Heart right ventricle (tissue), 16 donors: ENCODE measurements around the gene FCAMR. TPM values are rescaled to one million over a fixed set of nuclear protein-coding genes. Genes with fewer than 3 reads are reported as not detected.

ENCODE experiments used
- ATAC-seq, 8 donors: fragments of 200-7000 bp; cut with Tn5 transposase; one replicate each; pipeline ENCODE4 v1.9.1; 2020; ENCODE audit warnings: mild to moderate bottlenecking in 8 of 8, moderate library complexity in 8 of 8, moderate number of reproducible peaks in 1 of 8
- DNase-seq, 2 donors: peaks; one replicate each; pipeline ENCODE4 v3.0.0-alpha.2; 2020
- H3K27ac ChIP-seq, 10 donors: fragments of 200-600 bp; sonication (generic) in 2 of 10; one replicate each; pipeline versions ENCODE4 v1.5.0 to v1.8.0; 2020 to 2022; ENCODE audit warnings: mild to moderate bottlenecking in 3 of 10
- H3K27me3 ChIP-seq, 7 donors: fragments of 200-600 bp; one replicate each; pipeline ENCODE4 v1.8.0; 2021 to 2022; ENCODE audit warnings: mild to moderate bottlenecking in 2 of 7
- H3K36me3 ChIP-seq, 9 donors: fragments of 200-600 bp; sonication (generic) in 1 of 9; one replicate each; pipeline versions ENCODE4 v1.5.0 to v1.8.0; 2020 to 2022; ENCODE audit warnings: mild to moderate bottlenecking in 2 of 9
- H3K4me1 ChIP-seq, 9 donors: fragments of 200-600 bp; sonication (generic) in 1 of 9; one replicate each; pipeline versions ENCODE4 v1.5.0 to v1.8.0; 2020 to 2022; ENCODE audit warnings: mild to moderate bottlenecking in 4 of 9
- H3K4me3 ChIP-seq, 10 donors: fragments of 200-600 bp; sonication (generic) in 2 of 10; one replicate each; pipeline versions ENCODE4 v1.5.0 to v1.8.0; 2020 to 2022; ENCODE audit warnings: mild to moderate bottlenecking in 7 of 10, moderate library complexity in 2 of 10
- H3K9me3 ChIP-seq, 11 donors: fragments of 200-600 bp in 10 of 11; sonication (generic) in 2 of 11; one replicate each; pipeline versions ENCODE4 v1.5.0 to v1.8.0; 2013 to 2022; ENCODE audit warnings: mild to moderate bottlenecking in 2 of 11, control low read depth in 1 of 11, moderate library complexity in 1 of 11
- WGBS, 2 donors: extraction: QIAGEN DNeasy Blood & Tissue Kit; methylation state at CpG; one replicate each; pipeline ENCODE4 v1.1.7; 2013; ENCODE audit warnings: inconsistent platforms in 1 of 2; 5-methylcytosine and 5-hydroxymethylcytosine counted together
- intact Hi-C, 10 donors: fragments of 100-400 bp; cut with DNase I; formaldehyde crosslinking; loops; one replicate each; pipeline versions ENCODE4 v1.11.1 to v1.14.2; 2022
- polyA plus RNA-seq, 2 donors: library from polyadenylated mRNA; stranded (reverse); fragments of 200-250 nt; gene quantifications; one replicate each; pipeline ENCODE4 v1.2.3, GENCODE V29; 2013
- total RNA-seq, 10 donors: library from RNA; stranded (reverse); fragmentation: NEBNext Ultra II Directional in 3 of 10; extraction: Animal tissue kit (Norgen Biotek cat#: 25700) in 3 of 10; gene quantifications; one replicate each; pipeline versions ENCODE4 v1.2.1 to v1.2.4, GENCODE V29; 2021 to 2023
- TF ChIP-seq, protein P1 (sequence below), 9 donors: fragments of 200-600 bp; sonication (generic) in 2 of 9; IDR thresholded peaks; one replicate each; pipeline versions ENCODE4 v1.5.0 to v1.8.0; 2021 to 2022; ENCODE audit warnings: antibody characterized with exemption in 9 of 9, mild to moderate bottlenecking in 5 of 9, moderate library complexity in 1 of 9
- donor health status: Arrhythmogenic right ventricular cardiomyopathy.
- donor health status: ischemic (EF 13 %, LVEDD 7.1; RV severe dilation, severe dysfunction).
- donor health status: healthy with polysubstance abuse.
- donor health status: DM: no; HTN: yes; CAD: no.
- donor health status: DM: no; HTN: no; CAD: no.
- donor health status: ischemic (EF 25% LVEDD 6.9; RV normal size, moderate dysfunction).
- donor health status: ischemic (EF 25% LVEDD 5.7; RV mildly dilated, moderate dysfunction).
- donor health status: healthy.
- donor health status: DM: yes; HTN: yes; CAD: no.
- donor health status: Ischemic cardiomyopathy.
- donor health status: ischemic (EF 35%, LVEDD 5.7; RV mildly dilated, moderate dysfunction).
- donor health status: nonischemic (EF 11% LVEDD 7.7; RV severe dilation, severe dysfunction).
- donor health status: DM: yes; HTN: yes; CAD: no.
- donor health status: PGD.
- donor health status: ischemic (EF 29% LVEDD 5.4; RV normal size, mild dysfunction).
- donor health status: nonischemic (EF 23%, LVEDD 6.1; RV moderate dilation, normal function).

The FCAMR gene
- total and polyA plus RNA-seq, 12 donors, result not detected

DNA sequence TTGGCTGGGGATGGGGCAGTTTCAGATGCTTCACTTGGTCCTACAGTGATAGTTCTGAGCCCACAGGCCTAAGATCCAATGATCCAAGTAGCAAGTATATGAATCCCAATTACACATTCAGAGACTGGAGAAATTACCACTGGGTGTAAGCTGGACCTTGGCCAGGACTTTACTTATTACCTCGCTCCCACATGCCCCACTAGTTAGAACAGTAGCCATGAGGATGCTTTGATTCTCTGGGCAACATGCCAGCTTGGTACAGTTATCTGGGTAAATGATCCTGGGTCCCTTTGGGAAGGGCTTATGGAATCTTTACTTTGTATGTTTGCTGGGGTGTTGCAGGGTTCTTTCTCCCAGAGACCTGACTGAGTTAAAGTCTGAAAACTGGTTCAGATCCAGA, 5.0 kb upstream of the FCAMR start:
- ATAC-seq (no peak), DNase-seq (no peak)
- peaks cover 0 to 24% (median 0%) of the 10 kb centered on the region in 7 donors for H3K27me3 ChIP-seq
- TF ChIP-seq, protein P1, sequence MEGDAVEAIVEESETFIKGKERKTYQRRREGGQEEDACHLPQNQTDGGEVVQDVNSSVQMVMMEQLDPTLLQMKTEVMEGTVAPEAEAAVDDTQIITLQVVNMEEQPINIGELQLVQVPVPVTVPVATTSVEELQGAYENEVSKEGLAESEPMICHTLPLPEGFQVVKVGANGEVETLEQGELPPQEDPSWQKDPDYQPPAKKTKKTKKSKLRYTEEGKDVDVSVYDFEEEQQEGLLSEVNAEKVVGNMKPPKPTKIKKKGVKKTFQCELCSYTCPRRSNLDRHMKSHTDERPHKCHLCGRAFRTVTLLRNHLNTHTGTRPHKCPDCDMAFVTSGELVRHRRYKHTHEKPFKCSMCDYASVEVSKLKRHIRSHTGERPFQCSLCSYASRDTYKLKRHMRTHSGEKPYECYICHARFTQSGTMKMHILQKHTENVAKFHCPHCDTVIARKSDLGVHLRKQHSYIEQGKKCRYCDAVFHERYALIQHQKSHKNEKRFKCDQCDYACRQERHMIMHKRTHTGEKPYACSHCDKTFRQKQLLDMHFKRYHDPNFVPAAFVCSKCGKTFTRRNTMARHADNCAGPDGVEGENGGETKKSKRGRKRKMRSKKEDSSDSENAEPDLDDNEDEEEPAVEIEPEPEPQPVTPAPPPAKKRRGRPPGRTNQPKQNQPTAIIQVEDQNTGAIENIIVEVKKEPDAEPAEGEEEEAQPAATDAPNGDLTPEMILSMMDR (IDR thresholded peaks at IDR 0.05), result no peak
- intact Hi-C loops, result loop anchor here in 3 of 10 donors (5.0 to 10.0 kb wide), 2 partner anchors 351 to 363 kb away; partner anchors contain the start of gene EIF2D (in 1 of the 3)
- 58 to 80% methylated on average over 1 of the region's 1 CpG for WGBS, 2 donors
- H3K27ac ChIP-seq, result no peak overlapping the region
- no peaks in the 10 kb centered on the region for H3K9me3 ChIP-seq
- no peak overlapping the region for H3K4me3 ChIP-seq
- H3K36me3 ChIP-seq, result no peaks in the 10 kb centered on the region
- H3K4me1 ChIP-seq, result peaks cover 0 to 11% (median 0%) of the 10 kb centered on the region in 9 donors

DNA sequence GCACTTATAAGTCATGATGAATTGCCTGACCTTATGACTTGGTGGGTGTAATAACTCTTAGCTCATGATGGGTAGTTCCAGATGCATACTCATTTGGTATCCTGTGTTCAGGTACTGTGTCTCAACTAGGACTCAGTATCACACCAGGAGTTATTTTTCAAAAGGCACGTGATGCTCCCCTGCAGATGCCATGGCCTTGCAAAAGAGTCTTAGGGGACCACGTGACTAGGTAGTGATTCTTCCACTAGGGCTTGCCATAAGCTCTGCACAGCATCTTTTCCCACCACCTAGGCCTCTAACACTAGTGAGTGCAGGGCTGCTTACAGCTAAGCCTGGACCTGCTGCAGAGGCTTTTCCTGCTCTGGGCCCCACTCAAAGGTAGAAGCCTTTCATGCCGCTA, 3.9 kb upstream of the FCAMR start:
- no peak for ATAC-seq
- peaks cover 0 to 36% (median 6%) of the 10 kb centered on the region in 7 donors for H3K27me3 ChIP-seq
- TF ChIP-seq, protein P1 (IDR thresholded peaks at IDR 0.05), result no peak
- intact Hi-C loops, result loop anchor here in 2 of 10 donors (10.0 kb wide), 1 partner anchor 349 kb away; no protein-coding TSS in a partner anchor
- no peak overlapping the region for H3K4me3 ChIP-seq
- H3K27ac ChIP-seq, result no peak overlapping the region
- H3K9me3 ChIP-seq, result no peaks in the 10 kb centered on the region
- H3K4me1 ChIP-seq, result peaks cover 0 to 18% (median 0%) of the 10 kb centered on the region in 9 donors
- 89 to 93% methylated on average over 3 of the region's 3 CpGs for WGBS, 2 donors
- no peak for DNase-seq
- no peaks in the 10 kb centered on the region for H3K36me3 ChIP-seq

DNA sequence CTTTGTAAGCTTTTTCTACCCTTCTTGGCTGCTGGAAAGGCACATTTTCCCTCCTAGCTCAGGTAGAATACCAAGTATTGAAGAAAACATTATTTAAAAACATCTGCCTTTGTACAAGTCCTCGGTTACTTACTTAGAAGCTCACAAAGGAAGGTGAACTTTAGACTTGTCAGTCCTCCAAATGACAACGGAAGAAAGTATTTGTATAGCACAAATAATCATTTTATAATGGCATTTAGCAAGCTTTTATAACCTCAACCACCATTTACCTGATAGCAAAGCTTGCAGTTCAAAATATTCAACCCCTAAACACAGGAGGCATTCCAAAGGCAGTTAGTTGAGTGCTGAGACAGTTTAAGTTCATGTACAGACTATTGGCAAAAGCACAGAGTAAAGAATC, 2.5 kb upstream of the FCAMR start:
- ATAC-seq (no peak), DNase-seq (no peak)
- Histone ChIP-seq H3K27ac (no peak overlapping the region), H3K36me3 (no peaks in the 10 kb centered on the region), H3K4me3 (no peak overlapping the region), H3K4me1 (peaks cover 0 to 32% (median 0%) of the 10 kb centered on the region in 9 donors), H3K27me3 (peaks cover 0 to 37% (median 9%) of the 10 kb centered on the region in 7 donors), H3K9me3 (no peaks in the 10 kb centered on the region)
- intact Hi-C loops, result loop anchor here in 2 of 10 donors (10.0 kb wide), 1 partner anchor 348 kb away; no protein-coding TSS in a partner anchor
- 77 to 78% methylated on average over 2 of the region's 2 CpGs for WGBS, 2 donors
- TF ChIP-seq, protein P1 (IDR thresholded peaks at IDR 0.05), result no peak

DNA sequence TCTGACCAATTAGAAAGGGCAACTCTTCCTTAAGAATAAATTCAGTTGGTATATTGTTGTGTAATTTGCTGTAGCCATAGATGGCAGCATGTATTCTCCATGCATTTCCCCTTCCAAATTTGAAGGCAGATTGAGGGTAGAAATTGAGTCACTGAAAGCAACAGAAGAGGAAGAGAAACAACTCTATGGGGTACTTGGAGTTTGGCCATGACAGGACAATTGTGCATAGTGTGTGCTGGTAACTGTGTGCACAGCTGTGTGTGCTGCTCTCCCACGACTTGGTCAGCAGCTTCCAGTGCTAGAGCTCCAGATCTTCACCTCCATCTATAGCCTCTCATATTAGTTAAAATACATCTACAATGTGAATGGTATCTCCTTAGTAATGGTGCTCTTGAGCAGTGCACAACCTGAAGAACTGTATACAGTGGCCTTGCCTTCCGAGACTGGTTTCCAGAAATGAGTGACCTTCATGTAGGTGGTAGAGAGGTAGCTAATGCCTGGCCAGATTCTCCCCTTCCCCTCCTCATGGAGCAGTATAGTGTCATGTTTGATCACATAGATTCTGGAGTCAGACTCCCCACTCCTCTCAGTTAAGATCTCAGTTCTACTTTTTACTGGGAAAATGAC, 882 bp upstream of the FCAMR start:
- H3K9me3 ChIP-seq, result no peaks in the 10 kb centered on the region
- 79 to 80% methylated on average over 2 of the region's 2 CpGs for WGBS, 2 donors
- ATAC-seq (peak in 1 of 8 donors; percentile 53), DNase-seq (no peak)
- TF ChIP-seq, protein P1 (IDR thresholded peaks at IDR 0.05), result no peak
- no peaks in the 10 kb centered on the region for H3K36me3 ChIP-seq
- H3K4me1 ChIP-seq, result peaks cover 0 to 44% (median 0%) of the 10 kb centered on the region in 9 donors
- no peak overlapping the region for H3K27ac ChIP-seq
- H3K4me3 ChIP-seq, result no peak overlapping the region
- intact Hi-C loops, result loop anchor here in 2 of 10 donors (10.0 kb wide), 1 partner anchor 346 kb away; no protein-coding TSS in a partner anchor
- H3K27me3 ChIP-seq, result peaks cover 0 to 40% (median 9%) of the 10 kb centered on the region in 7 donors
